Daoy (cell line): ENCODE data around the gene JPT2. TPM values are rescaled to one million over a fixed set of nuclear protein-coding genes. Genes with fewer than 3 reads are reported as not detected.
"Not testable (repeated sequence)": the region's sequence is repeated elsewhere in the genome, so short reads cannot be mapped to it uniquely, and the experiment has no call there.

ENCODE experiments used
- DNase-seq: peaks from one replicate; pipeline ENCODE4 v3.0.0-alpha.2; 2015; ENCODE audit warnings: low read depth
- total RNA-seq: library from RNA; depleted of rRNA; stranded (reverse); fragments of >200 nt; shearing (Covaris generic); gene quantifications from 2 replicates; pipeline ENCODE4 v1.2.3, GENCODE V29; 2014; rRNA removed

Gene JPT2
- total RNA-seq, 1 experiment from 2014 or later, result 75.4 TPM

DNA sequence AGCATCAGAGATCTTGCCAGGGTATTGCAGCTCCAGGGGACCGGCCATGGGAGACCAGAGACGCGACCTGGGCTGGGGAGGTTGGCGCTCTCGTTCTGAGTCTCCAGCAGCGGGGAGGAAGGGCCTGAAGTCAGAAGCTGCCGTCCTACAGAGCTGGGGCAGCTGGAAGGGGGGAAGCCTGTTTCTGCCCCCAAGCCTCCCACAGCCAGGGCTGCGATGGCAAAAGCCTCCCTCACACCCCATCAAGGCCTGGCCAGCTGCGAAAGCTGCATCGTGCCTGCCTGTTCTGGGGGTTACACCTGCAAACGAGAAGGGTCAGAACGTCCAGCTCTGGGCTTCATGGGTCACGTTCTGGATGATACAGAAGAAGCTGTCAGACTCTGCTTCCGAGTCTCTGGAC, 54.0 kb downstream of the JPT2 start:
- no peak for DNase-seq

DNA sequence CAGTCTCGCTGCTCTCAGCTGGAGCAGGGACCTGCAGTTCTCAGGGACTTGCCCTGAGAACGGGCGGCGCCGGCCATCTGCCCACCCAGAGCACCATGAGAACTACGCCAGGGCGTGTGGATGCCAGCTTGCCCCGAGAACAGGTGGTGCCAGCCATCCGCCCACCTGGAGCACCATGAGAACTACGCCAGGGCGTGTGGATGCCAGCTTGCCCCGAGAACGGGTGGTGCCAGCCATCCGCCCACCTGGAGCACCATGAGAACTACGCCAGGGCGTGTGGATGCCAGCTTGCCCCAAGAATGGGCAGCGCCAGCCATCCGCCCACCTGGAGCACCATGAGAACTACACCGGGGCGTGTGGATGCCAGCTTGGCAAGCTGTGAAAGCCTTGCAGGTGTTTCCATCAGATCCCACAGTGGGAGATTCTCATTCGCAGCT, 54.5 kb downstream of the JPT2 start:
- DNase-seq, result not testable (repeated sequence)

DNA sequence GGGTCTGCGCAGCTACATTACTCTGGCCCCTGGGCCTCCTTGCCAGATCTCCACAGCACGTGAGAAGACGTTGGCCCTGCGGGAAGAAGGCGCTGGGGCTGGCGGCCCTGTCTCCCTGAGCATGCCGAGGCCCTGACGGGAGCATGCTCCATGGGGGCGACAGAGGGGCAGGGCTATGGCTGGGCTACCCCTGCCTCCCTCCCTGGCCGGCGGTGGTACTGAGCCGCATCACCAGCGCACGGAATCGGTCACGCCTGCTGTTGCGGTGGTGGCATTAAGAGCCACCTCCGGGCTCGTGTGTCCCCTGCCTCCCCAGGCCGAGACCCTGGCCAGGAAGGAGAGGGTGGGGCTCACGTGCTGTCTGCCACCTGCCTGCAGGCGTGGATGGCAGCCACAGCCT, 56.0 kb downstream of the JPT2 start:
- DNase-seq, result no peak

DNA sequence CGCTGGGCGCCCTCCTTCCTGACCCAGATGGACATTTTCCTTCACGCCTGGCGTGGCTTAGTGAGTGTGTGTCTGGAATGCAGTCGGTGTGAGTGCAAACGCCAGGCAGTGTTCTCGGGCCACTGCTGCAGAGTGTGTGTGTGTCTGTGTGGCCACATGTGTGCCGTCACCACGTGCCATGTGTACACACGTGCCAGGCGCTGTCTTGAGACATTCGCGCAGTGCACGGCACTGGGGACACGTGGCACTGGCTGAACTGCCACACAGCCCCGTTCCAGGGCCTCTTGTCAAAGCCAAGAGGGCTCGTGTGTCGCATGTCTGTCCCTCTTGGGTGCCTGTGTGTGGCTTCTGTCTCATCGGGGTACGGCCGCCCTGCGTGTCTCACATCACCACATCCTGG, 56.7 kb downstream of the JPT2 start:
- DNase-seq, result no peak

DNA sequence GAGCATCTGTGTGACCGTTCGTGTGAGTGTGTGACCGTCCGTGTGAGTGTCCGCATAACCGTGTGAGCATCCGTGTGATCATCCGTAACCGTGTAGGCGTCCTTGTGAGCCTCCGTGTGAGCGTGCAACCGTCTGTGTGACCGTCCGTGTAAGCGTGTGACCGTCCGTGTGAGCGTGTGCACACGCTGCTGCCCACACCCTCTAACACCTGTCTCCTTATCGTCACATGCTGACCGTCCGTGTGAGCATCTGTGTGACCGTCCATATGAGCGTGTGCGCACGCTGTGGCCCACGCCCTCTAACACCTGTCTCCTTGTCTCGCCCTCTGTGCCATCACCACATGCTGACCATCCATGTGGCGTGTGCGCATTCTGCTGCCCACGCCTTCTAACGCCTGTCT, 62.2 kb downstream of the JPT2 start:
- no peak for DNase-seq

DNA sequence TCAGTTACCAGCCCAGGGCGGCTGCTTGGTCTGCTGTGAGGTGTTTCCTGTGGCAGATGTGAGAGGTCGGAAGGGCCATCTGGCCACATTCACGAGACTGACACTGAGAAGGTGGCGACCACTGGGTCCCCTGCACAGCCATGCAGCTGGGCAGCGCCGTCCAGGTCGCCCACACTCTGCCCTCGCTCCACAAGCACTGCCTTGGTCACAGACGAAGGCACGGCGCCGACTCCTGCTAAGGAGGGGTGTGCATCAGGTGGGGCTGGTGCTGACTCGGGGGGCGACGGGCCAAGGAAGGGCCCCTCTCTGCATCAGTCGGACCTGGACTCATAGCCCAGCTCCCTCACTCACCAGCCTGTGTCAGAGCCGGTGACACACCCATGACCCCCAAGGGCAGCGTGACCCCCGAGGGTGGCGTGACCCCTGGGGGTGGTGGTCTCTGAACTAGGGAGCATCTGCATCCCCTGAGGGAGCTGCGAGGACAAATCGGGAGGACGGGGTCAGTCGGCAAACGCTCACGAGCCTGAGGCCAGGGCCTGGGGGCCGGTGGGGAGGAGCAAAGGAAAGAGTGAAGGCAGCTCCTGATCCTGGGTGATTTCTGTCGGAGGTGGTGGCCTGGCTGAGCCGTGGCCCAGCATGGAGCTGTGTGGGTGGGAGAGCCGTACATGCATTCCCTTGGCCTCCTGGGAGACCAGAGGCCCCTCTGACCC, 62.9 kb downstream of the JPT2 start:
- DNase-seq, result no peak

DNA sequence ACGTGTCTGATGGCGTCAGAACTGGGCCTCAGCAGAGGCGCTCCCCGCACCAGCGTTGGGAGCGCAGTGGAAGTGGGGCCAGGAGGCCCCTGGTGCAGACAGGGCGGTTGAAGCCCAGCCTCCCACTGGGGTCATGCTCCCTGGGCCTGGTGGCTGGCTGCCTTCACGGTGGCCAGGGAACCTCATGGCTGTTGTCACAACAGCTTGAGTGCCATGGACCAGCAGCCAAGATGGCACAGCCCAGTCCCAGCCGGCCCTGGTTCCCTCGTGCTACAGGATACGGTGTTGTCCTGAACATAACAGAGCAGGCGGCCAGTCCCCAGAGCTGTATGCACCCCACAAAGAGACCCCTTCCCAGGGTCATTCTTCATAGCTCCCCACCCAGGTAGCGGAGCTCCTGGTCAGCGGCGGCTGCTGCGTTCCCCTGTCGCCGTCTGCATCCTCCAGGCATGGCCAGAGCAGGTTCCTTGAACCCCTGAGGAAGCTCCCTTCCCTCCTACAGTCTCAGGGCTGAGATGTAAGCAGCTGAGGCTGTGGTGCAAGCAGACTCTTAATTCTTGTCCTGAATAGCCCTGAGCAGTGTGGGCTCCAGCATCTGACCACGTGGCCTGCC, 63.6 kb downstream of the JPT2 start:
- no peak for DNase-seq

DNA sequence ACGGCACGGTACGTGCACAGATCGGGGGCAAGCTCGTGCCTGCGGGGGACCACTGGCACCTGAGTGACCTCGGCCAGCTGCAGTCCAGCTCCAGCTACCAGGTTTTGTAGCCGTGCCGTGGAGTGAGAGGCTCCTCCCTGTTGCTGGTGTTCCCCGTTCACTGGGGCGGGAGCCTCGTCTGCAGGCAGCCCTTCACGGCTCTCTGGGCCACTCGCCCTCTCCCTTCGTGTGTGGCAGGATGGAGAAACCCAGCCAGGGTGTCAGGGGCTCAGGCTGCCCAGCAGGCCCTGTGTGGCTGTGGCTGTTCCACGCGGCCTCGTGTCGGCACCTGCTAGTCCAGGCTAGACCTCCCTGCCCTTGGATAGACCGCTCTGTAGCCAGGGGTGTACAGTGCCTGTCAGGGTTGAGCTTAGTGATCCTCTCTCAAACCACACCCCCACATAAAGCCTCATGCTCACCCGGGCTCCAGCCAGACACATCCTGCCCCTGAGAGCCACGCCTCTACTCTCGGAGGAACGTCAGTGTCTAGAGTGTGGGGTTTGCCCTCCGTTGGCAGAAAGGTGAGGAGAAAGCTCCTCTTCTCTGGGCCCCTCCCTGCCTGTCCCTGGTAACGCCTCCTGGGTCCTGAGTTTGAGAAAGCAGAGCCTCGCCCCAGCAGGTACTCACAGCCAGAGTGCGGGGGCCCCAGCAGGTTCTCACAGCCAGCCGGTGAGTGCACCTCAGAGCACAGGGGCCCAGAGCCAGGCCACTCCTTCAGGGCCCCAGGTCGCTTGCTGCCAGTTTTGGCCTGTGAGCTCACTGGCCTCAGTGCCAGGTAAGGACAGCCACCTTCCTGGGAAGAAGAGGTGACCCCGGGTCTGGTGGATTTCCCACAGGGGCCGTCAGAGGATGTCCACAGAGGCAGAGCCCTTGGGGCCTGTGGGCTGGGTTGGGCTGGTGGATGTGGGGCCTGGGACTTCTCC, 65.6 kb downstream of the JPT2 start:
- no peak for DNase-seq

DNA sequence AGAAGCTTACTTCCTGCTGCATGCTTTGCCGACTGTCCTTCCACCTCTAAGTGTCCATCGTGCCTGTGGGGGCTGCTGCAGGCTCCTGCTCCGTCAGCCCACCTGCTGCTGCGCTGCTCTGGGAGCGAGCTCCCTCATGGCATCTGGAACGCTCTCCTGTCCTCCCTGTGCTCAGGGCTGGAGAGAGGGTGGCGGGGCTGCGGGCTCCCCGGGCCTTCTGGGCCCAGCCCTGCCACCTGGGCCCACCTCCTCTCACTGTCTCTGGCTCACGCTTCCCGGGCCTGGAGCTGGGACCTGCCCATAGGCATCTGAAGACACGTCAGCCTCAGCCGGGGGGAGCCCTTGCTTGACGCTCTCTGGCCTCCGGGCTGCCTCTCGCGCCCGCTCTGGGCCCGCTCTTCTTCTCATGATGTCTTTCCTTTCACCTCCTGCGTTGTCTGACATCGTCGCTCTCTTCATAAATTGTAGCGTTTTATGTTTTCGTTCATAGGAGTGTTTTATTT, 66.3 kb downstream of the JPT2 start:
- no peak for DNase-seq

DNA sequence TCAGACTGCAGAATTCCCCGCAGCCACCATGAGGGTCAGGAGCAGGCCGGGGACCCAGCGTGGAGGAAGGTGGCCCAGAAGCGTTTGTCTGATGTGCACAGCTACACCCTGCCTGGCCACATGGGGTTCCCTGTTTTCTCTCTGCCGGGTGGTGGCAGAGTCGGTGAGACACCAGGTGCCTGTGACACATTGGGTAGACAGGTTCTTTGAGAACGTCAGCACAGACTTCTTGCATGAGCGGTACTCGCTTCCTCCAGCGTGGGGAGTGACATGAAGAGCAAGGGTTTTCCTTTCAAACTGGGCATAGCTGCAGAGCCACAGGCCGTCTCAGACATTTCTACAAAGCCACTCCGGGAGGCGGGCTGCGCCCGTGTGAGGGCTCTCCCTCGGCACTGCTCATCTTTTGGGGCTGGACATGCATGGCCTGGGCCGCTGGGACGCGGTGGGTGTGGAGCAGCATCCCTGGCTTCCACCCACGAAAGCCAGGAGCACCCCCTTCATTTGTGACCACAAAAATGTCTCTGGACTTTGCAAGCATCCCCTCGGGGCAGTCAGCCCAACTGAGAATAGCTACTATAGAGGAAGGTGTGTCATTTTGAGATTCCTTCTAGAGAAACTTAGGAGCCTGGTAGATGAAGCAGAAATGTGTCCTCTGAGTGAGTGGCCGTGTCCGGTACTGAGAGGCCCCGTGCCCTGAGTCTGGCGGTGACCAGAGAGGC, 67.3 kb downstream of the JPT2 start:
- DNase-seq, result peak; percentile 63

DNA sequence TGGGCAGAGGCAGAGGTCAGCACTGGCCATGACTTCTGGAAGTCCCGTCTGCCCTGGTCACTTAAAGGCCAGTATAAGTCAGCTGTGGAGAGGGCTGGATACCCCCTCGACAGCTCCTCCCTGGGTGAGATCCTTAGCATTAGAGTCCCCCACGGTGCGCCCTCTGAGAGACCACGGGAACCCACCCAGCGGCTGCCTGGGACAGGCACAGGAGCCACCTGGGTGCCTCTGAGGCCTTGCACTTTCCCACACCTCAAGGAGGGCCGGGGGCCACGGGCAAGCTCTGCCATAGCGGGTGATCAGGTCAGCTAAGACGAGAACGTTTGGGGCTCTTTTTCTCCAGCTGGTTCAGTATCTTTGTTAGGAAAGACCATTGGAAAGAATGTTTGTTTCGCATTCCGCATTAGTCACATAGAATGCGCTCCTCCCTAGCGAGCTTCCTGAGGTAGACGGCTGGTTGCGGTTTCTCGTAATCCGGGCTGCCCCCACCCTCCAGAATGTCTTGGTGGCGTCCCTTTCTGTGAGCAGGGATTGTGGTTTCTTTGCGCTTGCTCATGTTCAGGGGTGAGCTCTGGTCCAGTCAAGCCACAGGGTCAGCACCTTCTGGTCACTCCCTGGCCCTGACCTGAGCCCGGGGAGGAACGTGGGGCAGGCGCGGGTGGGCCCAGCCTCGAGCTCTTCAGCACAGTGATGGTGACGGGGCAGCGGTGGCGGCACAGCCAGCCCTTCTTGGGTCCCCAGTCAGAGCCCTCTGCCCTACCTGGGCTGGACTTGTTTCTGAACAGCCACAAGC, 68.0 kb downstream of the JPT2 start:
- peak; percentile 94 for DNase-seq

DNA sequence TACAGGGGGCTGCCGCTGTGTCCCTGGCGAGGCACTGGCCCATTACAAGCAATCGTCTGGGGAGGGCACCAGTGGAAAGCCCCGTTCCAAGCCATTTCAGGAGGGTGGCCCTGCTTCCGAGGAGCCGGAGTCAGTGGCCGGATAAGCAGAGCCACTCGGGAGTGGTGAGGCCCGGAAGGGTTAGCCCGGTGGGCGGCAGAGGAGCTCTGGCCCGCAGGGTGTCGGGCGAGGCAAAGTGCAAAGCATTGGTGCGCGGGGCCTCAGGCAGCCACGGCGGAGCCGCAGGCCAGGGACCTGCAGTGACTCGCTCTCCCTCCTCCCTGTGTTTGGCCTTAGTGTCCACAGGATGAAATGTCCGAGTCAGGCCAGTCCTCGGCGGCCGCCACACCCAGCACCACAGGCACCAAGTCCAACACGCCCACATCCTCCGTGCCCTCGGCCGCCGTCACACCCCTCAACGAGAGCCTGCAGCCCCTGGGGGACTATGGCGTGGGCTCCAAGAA, 68.7 kb downstream of the JPT2 start:
- DNase-seq, result peak; percentile 84

DNA sequence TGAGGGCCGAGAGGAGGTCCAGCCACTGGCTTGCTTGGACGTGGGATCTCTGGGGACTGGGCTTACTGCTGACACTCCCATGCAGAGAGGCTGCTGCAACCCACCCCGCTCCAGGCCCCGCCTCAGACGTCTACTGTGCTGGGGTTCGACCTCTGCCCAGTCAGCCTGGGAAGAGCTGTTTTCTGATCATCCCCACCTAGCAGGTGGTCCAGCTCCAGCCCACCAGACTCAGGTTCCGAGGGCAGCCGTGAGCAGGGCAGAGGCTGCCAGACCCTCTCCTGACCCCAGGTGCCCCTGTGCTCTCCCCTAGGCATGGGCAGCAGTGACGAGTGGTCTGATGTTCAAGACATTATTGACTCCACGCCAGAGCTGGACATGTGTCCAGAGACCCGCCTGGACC, 69.9 kb downstream of the JPT2 start:
- DNase-seq, result no peak

DNA sequence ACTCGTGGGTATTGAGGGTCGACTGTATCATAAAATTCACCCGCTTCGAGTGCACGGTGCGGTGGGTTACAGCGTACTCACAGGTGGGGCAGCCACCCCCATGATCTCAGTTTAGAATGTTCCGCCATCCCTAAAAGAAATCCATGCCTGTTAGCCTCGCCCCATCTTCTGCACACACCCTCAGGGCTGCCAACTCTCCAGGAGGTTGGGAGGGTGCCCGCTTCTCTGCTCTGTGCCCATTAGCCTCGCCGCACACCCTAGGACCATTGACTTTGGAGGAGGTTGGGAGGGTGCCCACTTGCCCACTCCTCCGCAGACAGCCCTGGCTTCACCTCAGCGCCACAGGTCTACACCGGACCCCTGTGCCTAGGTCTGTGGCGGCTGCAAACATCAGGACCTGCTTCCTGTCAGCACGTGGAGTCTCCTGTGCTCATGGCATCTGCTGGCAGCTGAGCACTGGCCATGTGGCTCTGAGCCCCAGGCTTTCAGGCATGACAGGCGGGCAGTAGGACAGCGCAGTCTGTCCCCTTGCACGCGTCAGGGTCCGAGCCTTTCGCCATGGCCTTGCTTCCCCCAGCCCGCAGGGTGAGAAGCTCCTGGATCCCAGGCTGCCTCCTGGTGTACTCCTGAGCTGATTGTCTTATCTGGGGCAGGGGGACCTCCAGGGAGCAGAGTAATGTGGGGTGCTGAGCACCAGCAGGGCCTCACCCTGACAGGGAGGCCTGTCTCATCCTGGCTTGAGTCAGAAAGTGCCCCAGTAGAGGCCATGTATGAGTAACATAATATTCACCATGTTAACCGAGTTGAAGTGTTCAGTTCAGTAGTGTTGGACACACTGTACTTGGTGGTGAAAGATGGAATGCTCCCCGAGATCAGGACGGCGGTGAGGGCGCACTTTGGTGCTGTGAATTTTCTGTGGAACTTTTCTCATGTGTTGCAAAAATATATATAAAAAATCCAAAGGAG, 71.4 kb downstream of the JPT2 start:
- no peak for DNase-seq

Other genes starting within 250 kb of the JPT2 start
- not detected in 2 replicates for gene PERCC1, start 247.2 kb upstream of the JPT2 start, total RNA-seq
- not detected in 2 replicates for gene CCDC154, start 233.7 kb upstream of the JPT2 start, total RNA-seq
- gene CLCN7, start 203.3 kb upstream of the JPT2 start, total RNA-seq, result 15.6 and 28.2 TPM in 2 replicates
- not detected in 2 replicates for gene PTX4, start 189.3 kb upstream of the JPT2 start, total RNA-seq
- 19.9 and 44.0 TPM in 2 replicates for gene TELO2, start 184.9 kb upstream of the JPT2 start, total RNA-seq
- 1.1 TPM in 1 of 2 replicates, not detected in the other for gene TMEM204, start 144.6 kb upstream of the JPT2 start, total RNA-seq
- gene IFT140, start 66.2 kb upstream of the JPT2 start, total RNA-seq, result 7.8 and 9.8 TPM in 2 replicates
- 5.8 and 10.8 TPM in 2 replicates for gene CRAMP1, start 65.9 kb upstream of the JPT2 start, total RNA-seq
- 8.9 and 17.5 TPM in 2 replicates for gene MAPK8IP3, start 27.9 kb downstream of the JPT2 start, total RNA-seq
- gene NME3, start 93.3 kb downstream of the JPT2 start, total RNA-seq, result 16.5 and 28.0 TPM in 2 replicates
- gene EME2, start 94.5 kb downstream of the JPT2 start, total RNA-seq, result 8.6 and 10.1 TPM in 2 replicates
- gene MRPS34, start 94.9 kb downstream of the JPT2 start, total RNA-seq, result 153 and 201 TPM in 2 replicates
- gene SPSB3, start 104.3 kb downstream of the JPT2 start, total RNA-seq, result 20.2 and 21.7 TPM in 2 replicates
- 75.7 and 97.2 TPM in 2 replicates for gene NUBP2, start 104.7 kb downstream of the JPT2 start, total RNA-seq
- gene IGFALS, start 115.4 kb downstream of the JPT2 start, total RNA-seq, result not detected in 2 replicates
- gene HAGH, start 148.5 kb downstream of the JPT2 start, total RNA-seq, result 23.5 and 28.2 TPM in 2 replicates
- gene FAHD1, start 148.9 kb downstream of the JPT2 start, total RNA-seq, result 26.6 and 50.7 TPM in 2 replicates
- not detected in 2 replicates for gene MEIOB, start 193.9 kb downstream of the JPT2 start, total RNA-seq
- not detected in 2 replicates for gene HS3ST6, start 240.1 kb downstream of the JPT2 start, total RNA-seq